ENCODE results near the gene NLRX1.

NLRX1 gene

GRCh38 chr11:119152043-119152442, 16.5 kb upstream of the NLRX1 start:
- Histone ChIP-seq H3K4me1 (ENCODE audit: insufficient read depth, low read length, poor library complexity, severe bottlenecking) (peaks cover 17% of the 10 kb centered on the region), H3K4me3 (ENCODE audit: low read length, poor library complexity, severe bottlenecking) (no peak overlapping the region), H3K36me3 (ENCODE audit: insufficient read depth, low read length) (no peaks in the 10 kb centered on the region), H3K9me2 (replicated peaks; ENCODE audit: low read depth, low read length) (no peaks in the 10 kb centered on the region), H3K4me2 (ENCODE audit: low read depth, low read length, poor library complexity, severe bottlenecking) (no peak overlapping the region), H3K79me2 (ENCODE audit: insufficient read depth, low read length) (no peaks in the 10 kb centered on the region), H3K27me3 (ENCODE audit: insufficient read depth, low read length, poor library complexity, severe bottlenecking) (peaks cover 4% of the 10 kb centered on the region), H3K9ac (ENCODE audit: low read depth, low read length, poor library complexity, severe bottlenecking) (no peak overlapping the region), H3F3A (ENCODE audit: low read depth) (no peaks in the 10 kb centered on the region), H3K9me3 (ENCODE audit: insufficient read depth, low read depth, low read length) (no peaks in the 10 kb centered on the region), H4K20me1 (ENCODE audit: insufficient read depth, low read length, poor library complexity, severe bottlenecking) (no peaks in the 10 kb centered on the region), H2AFZ (ENCODE audit: low read length) (no peak overlapping the region)
- TF ChIP-seq CTCF (conservative IDR thresholded peaks at IDR 0.05; ENCODE audit: low read length) = no peak
- no peak for TF ChIP-seq EZH2phosphoT487 (IDR thresholded peaks at IDR 0.05; ENCODE audit: borderline replicate concordance)

GRCh38 chr11:119152604-119153003, 15.9 kb upstream of the NLRX1 start:
- Histone ChIP-seq H3K4me3 (ENCODE audit: low read length, poor library complexity, severe bottlenecking) (no peak overlapping the region), H4K20me1 (ENCODE audit: insufficient read depth, low read length, poor library complexity, severe bottlenecking) (no peaks in the 10 kb centered on the region), H3K79me2 (ENCODE audit: insufficient read depth, low read length) (no peaks in the 10 kb centered on the region), H3K27me3 (ENCODE audit: insufficient read depth, low read length, poor library complexity, severe bottlenecking) (peaks cover 4% of the 10 kb centered on the region), H3K4me1 (ENCODE audit: insufficient read depth, low read length, poor library complexity, severe bottlenecking) (peaks cover 17% of the 10 kb centered on the region), H3K36me3 (ENCODE audit: insufficient read depth, low read length) (no peaks in the 10 kb centered on the region), H3K9me2 (replicated peaks; ENCODE audit: low read depth, low read length) (no peaks in the 10 kb centered on the region), H3K9me3 (ENCODE audit: insufficient read depth, low read depth, low read length) (no peaks in the 10 kb centered on the region), H3F3A (ENCODE audit: low read depth) (no peaks in the 10 kb centered on the region), H3K4me2 (ENCODE audit: low read depth, low read length, poor library complexity, severe bottlenecking) (no peak overlapping the region), H3K9ac (ENCODE audit: low read depth, low read length, poor library complexity, severe bottlenecking) (no peak overlapping the region), H2AFZ (ENCODE audit: low read length) (no peak overlapping the region)
- TF ChIP-seq CTCF (conservative IDR thresholded peaks at IDR 0.05; ENCODE audit: low read length) (no peak), EZH2phosphoT487 (IDR thresholded peaks at IDR 0.05; ENCODE audit: borderline replicate concordance) (no peak)

GRCh38 chr11:119153049-119153818, 15.3 kb upstream of the NLRX1 start:
- Histone ChIP-seq H3K9me3 (ENCODE audit: insufficient read depth, low read depth, low read length) (no peaks in the 10 kb centered on the region), H3F3A (ENCODE audit: low read depth) (no peaks in the 10 kb centered on the region), H3K9me2 (replicated peaks; ENCODE audit: low read depth, low read length) (no peaks in the 10 kb centered on the region), H3K9ac (ENCODE audit: low read depth, low read length, poor library complexity, severe bottlenecking) (no peak overlapping the region), H2AFZ (ENCODE audit: low read length) (no peak overlapping the region), H3K4me2 (ENCODE audit: low read depth, low read length, poor library complexity, severe bottlenecking) (no peak overlapping the region), H4K20me1 (ENCODE audit: insufficient read depth, low read length, poor library complexity, severe bottlenecking) (no peaks in the 10 kb centered on the region), H3K4me1 (ENCODE audit: insufficient read depth, low read length, poor library complexity, severe bottlenecking) (peaks cover 11% of the 10 kb centered on the region), H3K27me3 (ENCODE audit: insufficient read depth, low read length, poor library complexity, severe bottlenecking) (peaks cover 4% of the 10 kb centered on the region), H3K79me2 (ENCODE audit: insufficient read depth, low read length) (no peaks in the 10 kb centered on the region), H3K36me3 (ENCODE audit: insufficient read depth, low read length) (no peaks in the 10 kb centered on the region), H3K4me3 (ENCODE audit: low read length, poor library complexity, severe bottlenecking) (no peak overlapping the region)
- TF ChIP-seq CTCF (conservative IDR thresholded peaks at IDR 0.05; ENCODE audit: low read length) (peak; percentile 23; the same call in 1 of the 2 replicates), EZH2phosphoT487 (IDR thresholded peaks at IDR 0.05; ENCODE audit: borderline replicate concordance) (no peak)
